Activated CD4-positive, alpha-beta T cell treated with anti-CD3 and anti-CD28 coated beads, Interleukin-10, Interleukin-2, amounts not matched to agents 100 ng/mL and 50 ng/mL, durations not matched to agents 16 hours and 8 hours (primary cell): ENCODE measurements around the gene SIL1.
A peak's percentile ranks its signal among the peaks of the same experiment; 100 is the strongest.
"Not testable (repeated sequence)": the region's sequence is repeated elsewhere in the genome, so short reads cannot be mapped to it uniquely, and the experiment has no call there.

Source experiments
- DNase-seq: peaks from one replicate; pipeline ENCODE4 v3.0.0-alpha.2; 2020

SIL1 gene

DNA sequence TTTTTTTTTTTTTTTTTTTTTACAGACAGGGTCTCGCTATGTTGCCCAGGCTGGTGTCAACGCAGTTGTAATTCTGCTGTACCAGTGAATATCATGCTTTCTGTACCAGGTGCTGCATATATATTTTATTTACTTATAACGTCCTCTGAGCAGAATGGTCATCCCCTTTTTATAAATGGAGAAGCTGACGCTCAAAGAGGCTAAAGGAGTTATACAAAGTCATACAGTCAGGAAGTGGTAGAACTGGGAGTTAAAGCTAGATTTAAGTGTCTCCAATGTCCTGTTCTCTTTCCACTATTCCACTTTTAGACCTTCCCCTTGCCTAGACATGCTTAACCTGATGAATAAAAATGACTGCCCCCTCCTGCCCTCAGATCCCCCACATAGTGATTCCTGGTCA is 1.2 kb upstream of the SIL1 start:
- DNase-seq, result no peak

DNA sequence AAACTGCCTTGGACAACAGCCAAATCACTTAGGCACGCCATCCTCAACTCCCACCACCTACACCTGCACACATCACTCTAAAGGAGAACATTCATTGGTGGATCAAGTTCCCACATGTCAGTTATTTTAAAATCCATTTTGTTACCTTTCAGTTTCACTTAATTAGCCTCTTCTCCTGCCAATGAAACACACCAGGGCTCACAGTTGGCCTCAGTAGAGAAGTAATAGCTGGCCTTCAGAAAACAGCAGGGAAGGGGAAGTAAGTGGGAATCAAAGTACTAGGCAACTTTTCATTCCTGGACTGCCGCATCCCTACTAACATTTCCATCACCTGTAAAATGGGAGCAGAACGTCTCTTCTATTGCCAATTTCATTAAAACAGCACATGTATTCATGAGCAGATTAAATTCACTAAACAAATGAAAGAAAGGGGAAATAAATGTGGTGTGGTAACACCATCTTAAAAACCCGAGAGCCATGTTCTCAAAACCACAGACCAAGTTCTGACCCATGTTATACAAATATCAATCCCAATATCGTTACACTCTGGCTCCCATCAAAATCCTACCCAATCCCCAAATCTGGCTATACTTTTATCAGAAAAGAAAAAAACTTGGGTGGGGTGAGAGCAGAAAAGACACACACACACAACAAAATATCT is 1.7 kb downstream of the SIL1 start:
- DNase-seq, result no peak

DNA sequence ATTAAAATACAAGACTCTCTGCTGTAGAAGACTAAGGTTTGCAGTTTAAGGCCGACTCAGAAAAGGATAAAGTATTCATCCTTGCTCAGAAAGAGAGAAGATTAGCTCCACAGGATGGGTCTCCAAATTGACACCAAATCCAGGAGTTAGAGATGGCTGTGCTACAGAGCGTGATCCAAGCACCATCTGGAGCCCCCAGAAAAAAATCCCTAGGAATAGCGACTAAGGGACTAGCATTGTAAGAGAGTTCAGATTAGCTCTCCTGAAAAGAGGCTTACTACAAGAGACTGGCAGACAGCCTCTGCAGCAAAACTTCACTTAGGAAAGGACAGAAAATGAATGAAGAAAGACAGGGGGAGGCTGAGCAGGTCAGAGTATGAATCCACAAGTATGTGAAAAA is 3.7 kb downstream of the SIL1 start:
- no peak for DNase-seq

DNA sequence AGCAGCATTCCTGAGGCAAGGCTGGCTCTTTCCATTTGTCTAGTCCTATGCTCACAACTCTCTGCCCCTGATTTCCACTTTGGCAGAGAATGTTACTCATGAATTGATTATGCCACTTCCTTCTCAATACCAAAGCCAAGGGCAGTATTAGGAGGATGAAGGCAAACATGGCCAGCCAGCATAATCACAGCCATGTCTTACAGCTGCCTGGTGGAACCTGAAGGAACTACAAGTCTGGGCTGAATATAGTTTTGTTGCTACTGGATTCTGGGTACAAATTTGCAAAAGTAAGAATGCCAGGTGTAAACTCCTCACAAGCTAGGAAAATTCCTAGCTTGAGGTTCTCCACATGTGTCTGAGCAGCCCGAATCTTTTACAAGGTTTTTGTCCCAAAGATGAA is 4.2 kb downstream of the SIL1 start:
- DNase-seq, result peak; percentile 19

DNA sequence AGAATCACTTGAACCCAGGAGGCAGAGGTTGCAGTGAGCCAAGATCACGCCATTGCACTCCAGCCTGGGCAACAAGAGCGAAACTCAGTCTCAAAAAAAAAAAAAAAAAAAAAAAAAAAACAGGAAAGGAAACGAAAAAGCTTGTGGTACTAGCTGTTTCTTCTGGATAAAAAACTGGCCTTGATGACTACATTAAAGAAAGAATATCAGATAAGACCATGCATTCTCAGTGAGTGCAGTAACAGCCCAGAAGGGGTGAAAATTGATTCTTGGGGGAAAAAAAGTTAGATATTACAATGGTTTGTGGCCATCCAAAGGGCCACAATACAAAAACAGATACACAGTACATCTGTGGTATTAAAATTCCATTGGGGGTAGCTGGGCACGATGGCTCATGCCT is 5.3 kb downstream of the SIL1 start:
- DNase-seq, result not testable (repeated sequence)

DNA sequence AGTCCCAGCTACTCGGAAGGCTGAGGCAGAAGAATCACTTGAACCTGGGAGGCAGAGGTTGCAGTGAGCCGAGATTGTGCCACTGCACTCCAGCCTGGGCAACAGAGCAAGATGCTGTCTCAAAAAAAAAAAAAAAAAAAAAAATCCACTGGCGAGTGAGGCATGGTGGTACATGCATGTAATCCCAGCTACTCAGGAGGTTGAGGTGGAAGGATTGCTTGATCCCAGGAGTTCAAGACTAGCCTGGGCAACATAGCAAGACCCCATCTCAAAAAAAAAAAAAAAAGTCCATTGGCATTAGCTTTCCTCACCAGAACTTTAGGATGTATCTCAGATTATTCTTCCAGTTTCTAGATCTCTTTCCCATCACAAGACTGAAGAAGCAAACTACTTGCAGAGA is 6.2 kb downstream of the SIL1 start:
- DNase-seq, result not testable (repeated sequence)

DNA sequence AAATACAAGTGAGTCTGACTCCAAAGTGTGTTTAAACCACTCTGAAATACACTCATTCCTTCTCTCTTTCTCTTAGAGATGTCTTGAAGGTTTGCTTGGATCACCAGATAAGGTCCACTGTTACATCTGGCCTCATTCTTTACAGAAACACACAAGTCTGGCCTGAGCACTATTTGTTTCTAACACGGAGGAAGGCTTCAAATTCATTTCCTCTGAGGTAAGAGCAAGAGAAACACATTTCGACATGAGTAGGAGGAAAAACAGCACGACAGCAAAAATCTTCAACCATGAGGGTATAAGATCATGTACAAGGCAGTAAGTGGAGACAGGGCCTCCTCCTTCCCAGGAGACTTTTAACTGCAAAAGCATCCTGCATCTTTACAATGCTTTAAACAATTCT is 8.0 kb downstream of the SIL1 start:
- no peak for DNase-seq

DNA sequence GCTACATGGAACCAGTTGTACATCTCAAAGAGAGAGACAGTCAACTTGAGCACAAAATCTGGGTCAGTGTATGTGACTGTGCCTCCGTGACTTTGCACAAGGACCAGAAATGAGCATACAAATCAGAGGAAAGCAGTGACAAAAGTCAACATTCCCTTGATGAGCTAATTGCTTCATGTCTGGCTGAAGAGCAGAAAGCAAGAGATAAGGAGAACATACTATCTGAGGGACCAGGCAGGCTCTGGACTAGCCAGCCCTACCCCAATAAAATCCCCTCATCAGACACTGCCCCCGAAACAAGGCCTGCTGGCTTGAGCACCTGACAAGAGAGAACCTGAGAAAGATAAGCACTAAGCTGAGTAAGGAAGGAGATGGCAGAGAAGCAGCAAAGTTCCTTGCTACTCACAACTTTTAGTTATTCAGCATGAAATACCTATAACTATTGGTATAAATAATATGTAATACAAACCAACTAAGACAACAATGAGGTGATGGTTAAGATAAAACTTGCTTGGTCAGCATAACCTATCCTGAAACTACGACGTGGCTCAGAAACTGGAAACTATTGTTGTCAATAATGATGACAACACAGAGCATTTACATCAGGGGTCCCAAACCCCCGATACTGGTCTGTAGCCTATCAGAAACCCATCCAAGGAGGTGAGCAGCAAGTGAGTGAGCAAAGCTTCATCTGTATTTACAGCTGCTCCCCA is 9.5 kb downstream of the SIL1 start:
- DNase-seq, result no peak

DNA sequence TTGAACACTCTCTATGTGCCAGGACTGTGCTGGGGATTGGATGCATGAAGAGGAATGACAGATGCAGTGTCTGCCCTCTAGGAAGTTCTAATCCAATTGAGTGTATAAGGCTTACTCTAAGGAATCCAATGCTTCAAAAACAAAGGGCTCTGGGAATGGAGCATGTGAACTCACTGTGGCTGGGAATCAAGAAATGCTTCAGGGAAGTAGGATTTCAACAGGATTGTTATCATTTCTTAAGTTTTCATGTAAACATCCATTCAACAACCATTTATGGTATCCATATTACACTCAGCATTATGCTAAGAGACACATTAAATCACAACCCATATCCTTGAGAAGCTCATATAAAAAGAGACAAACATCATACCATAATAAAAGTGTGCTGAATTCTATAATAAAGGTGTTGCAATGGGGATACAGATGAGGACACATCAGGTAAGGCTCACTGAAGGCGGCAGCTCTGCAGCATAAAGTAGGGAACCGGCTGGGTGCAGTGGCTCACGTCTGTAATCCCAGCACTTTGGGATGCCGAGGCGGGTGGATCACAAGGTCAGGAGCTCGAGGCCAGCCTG is 11.3 kb downstream of the SIL1 start:
- no peak for DNase-seq

DNA sequence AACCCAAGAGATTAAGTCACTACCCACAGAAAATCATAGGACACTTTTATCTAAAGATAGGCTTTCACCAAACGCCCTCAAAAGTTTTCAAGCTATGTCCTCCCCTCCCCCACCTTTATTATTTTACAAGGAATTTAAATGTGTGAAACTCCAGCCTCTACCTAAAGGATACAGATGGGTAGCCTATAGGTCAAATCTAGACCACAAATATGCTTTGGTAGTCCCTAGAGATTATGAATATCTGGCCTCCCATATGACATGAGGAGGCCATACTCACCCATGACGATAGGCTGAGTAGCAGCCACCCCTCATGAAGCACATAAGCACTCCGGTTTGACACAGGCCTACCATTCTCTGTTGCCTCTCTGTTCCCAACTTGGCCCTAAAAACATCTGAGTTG is 11.9 kb downstream of the SIL1 start:
- no peak for DNase-seq

DNA sequence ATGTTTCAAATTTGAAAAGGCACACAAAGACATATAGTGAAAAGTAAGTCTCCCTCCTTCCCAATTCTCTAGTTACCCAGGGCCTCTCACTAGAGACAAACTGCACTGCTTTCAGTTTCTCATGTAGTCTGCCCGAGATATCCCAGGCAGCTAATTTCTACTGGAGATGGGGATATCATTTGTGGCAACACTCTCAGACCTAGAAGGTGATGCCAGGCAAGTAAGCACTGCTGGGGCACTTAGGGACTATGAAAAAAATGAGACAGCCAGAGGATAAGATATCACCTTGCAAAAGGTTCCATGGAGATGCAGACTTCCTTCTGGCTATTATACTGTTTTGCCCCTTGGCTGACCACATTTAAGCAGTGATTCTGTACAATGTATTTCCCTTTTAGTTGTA is 12.6 kb downstream of the SIL1 start:
- DNase-seq, result no peak

DNA sequence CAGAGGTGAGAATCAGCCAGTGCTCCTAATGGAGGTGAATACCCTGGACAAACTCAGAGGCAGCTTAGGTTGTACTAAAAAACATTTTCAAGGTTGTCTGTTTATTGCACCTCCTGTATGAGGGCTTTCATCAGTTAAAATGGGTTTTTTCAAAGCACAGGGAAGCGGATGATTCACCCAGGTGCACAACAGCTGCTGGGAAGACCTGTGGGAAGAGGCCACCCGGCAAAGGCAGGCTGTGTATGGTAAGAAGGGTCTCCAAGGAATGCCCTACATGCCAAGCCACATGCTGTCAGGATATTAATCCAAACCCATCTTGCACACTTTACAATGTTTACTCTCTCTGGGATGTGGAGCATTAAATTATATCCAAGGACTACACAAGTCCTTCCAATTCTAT is 14.7 kb downstream of the SIL1 start:
- no peak for DNase-seq

DNA sequence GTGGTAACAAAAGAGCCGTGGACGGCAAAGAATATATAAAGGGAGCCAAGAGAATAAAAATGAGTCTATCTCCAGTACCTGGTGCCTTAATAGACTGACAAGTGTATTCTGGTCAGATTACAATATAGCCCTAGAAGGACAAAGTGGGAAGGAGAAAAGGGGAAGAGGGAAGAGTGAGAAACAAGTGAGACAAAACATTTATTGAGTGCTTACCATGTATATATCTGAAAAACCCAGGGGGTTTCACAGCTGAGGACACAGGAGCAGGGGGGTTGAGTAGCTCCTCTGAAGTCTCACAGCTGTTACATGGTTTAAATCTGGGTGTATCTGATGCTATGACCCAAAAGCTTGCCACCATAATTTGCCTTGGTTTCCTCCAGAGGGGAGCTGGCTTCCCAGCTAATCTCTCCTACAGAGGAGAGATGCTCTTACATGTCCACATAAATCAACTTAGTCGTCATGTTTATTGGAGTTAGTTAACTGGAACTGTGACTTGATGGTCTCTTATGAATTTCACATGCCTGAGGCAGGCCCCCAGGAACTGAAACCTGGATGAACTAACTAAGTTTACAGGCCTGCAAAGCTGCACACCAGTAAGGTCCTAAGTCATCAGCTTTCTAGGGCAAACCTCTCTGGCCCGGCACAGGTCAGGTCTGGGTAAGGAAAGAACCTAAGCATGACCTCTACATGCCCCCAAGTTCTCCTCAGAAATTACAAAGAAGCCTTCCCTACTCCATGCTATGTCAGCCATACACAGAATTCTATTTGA is 15.5 kb downstream of the SIL1 start:
- DNase-seq, result no peak

DNA sequence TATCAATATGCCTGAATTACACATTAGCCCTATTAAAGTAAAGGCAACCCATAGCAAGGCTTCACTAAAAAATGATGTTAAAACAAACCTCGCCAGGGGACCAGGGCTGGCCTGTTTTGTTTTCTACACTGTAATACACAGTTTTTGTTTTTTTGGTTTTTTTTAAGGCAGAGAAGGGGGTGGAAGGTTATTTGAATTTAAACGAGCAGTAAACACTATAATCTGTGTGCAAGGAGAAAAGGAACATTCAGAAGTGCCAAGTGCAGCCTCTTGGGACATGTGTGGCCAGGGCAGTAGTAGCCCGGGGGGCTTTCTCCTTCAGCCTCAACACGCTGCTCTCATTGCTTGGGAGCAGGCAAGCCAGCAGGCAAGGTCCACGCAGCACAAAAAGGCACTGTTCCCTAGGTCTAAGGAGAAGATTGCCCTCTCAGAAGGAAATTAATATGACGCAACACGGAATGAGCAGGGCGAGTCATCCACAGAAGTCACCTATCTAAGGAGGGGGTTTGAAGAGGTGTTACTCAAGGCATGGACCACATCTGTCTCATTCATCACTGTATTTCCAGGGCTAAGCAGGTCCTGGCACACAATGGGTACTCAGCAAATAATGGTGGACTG is 16.2 kb downstream of the SIL1 start:
- no peak for DNase-seq

DNA sequence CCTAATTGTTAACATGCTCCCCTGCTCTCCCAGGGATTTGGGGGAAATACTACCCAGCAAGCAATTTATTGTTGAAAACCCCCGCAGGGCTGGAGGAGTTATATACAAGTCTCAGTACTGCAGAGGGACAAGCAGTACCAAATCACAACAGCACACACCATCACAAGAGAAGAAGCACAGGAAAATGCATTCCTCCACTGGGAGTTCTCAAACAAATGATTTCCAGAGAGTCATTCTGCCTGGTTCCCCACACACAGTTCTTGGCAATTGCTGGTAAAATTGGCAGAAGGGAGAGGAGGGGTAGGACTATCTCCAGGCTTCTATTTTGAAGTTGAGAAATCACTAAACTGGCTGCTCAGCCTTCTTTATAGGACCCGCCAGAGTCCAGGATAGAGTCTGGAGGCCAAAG is 16.8 kb downstream of the SIL1 start:
- DNase-seq, result no peak

DNA sequence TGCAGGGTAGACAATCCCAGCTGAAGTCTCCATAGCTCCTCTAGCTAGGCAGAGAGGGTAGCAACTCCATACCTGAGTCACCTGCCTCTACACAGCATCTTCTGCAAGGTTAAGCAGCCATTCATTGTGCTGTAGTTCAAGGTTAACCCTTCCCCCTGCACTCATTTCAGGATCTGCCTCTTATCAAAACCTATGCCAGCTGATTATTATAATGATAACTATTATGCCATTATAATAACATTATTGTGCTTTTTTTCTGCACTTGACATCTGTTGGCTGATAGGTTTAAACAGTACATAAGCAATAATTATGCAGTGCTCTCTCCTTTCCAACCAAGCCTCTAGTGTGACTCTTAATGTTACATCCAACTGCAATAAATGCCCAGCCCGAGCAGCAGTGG is 17.3 kb downstream of the SIL1 start:
- DNase-seq, result no peak

DNA sequence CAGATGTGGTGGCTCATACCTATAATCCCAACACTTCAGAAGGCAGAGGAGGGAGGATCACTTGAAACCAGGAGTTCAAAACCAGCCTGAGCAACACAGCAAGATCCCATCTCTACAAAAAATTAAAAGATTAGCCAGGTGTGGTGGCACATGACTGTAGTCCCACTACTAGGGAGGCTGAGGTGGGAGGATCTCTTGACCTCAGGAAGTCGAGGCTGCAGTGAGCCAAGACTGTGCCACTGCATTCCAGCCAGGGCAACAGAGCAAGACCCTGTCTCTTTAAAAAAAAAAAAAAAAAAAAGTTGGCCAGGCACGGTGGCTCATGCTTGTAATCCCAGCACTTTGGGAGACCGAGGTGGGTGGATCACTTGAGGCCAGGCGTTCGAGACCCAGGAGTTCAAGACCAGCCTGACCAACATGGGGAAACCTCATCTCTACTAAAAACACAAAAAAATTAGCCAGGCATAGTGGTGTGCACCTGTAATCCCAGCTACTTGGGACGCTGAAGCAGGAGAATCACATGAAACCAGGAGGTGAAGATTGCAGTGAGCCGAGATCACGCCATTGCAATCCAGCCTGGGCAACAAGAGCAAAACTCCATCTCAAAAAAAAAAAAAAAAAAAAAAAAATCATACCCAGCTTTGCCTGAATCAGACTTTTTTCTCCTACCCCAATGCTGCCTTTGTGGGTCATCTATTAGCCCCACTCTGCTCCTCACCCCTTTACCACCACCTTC is 18.2 kb downstream of the SIL1 start:
- DNase-seq, result not testable (repeated sequence)

DNA sequence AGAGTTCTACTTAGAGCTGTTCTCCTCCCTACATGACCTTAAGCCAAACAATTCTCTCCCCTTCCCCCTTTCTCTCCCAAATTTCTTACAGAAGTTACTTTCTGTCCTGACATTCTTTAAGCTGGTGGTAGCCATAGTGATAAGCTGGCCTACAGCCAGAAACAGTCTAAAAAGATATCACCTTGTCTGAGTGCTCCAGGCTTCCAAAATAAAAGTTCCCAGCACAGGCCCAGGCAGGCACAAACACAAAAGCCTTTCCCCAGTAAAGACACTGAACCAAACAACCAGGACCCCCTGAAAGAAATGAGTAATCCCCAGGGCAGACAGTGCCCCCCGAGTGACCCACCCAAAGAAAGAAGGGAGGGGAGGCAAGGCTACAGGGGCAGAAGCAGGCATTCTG is 19.2 kb downstream of the SIL1 start:
- DNase-seq, result no peak

DNA sequence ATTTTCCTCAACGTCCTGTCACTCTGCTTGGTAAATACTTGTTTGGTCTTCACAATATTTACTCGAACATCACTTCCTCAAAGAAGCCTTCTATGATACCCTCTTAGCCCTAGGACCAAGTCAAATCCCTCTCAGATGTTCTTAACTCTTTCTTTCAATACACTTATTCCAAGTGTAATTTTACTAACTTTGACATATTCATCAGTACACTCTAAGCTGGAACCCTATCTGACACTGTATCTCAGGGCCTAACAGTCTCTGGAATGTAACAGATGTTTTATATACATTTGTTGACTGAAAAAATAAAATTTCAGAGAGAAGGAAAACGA is 19.6 kb downstream of the SIL1 start:
- no peak for DNase-seq

DNA sequence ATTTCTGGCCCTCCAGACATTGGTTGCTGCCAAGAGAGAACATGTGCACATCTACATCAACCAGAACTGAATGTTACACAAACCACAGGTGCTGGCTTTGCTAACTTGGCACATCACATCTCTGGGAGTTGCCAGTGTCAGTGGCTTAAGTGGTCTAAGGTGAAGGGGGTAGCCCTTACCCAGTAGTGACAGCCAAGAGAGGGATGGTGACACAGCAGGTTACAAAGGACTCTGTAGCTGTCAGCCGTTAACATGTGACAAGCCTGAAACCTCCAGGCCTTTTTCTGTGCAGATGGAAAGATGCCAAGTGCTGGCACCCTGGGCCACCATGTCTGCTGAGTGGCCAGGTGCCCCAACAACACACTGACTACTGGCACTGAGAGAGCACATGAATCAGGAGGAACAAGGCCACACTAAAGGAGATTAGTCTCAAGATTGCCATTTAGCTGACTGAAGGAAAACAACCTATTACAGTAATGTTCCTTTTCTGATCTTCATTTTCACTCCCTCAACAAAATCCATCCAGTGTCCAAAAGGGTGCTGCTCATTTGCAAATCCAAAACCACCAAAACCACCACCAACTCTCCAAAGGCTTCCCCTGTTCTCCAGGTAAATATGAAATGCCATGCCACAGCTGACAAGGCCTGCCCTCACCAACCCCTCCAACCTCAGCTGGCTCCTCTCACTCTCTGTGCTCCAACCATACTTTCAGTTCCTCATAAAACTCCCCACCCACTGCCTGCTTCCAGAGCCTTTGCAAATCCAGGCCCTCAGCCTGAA is 20.2 kb downstream of the SIL1 start:
- DNase-seq, result no peak

DNA sequence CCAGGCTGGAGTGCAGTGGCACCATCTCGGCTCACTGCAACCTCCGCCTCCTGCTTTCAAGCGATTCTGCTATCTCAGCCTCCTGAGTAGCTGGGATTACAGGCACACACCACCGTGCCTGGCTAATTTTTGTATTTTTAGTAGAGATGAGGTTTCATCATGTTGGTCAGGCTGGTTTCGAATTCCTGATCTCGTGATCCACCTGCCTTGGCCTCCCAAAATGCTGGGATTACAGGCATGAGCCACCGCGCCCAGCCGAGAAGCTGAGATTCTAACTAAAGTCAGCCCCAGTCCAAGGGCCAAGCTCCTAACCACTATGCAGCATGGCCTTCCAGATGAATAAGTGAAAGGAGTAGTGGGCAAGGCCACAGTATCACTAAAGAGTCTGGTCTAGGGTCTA is 20.9 kb downstream of the SIL1 start:
- DNase-seq, result not testable (repeated sequence)

DNA sequence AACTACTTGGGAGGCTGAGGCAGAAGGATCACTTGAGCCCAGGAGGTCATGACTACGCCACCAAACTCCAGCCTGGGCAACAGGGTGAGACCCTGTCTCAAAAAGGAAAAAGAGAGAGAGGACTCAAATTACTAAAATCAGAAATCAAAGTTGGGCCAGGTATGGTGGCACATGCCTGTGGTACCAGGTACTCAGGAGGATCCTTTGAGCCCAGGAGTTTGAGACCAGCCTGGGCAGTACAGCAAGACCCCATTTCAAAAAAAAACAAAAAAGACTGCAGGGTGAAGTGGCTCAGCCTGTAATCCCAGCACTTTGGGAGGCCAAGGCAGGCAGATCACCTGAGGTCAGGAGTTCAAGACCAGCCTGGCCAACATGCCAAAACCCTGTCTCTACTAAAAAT is 23.8 kb downstream of the SIL1 start:
- DNase-seq, result not testable (repeated sequence)
